Esophagus squamous epithelium (tissue), 4 donors: ENCODE measurements around the gene FAM156A.

Experiments
- CTCF ChIP-seq, 6 experiments: fragments of 450-650 bp in 4 of 6; fragments of 200-600 bp in 2 of 6; sonication (generic) in 2 of 6; IDR thresholded peaks; one replicate each; pipeline ENCODE4 v1.5.1; 2016 to 2019; ENCODE audit warnings: antibody characterized with exemption in 6 of 6, mild to moderate bottlenecking in 4 of 6, moderate library complexity in 4 of 6
- POLR2A ChIP-seq, 4 donors: fragments of 450-650 bp; IDR thresholded peaks; one replicate each; pipeline ENCODE4 v1.6.1; 2017; ENCODE audit warnings: antibody characterized with exemption in 4 of 4, mild to moderate bottlenecking in 4 of 4, moderate library complexity in 3 of 4

- TF ChIP-seq CTCF (IDR thresholded peaks at IDR 0.05), result no peak
- TF ChIP-seq POLR2A (IDR thresholded peaks at IDR 0.05), result no peak
Measured at GRCh38 chrX:52988985-52989917, 30.9 kb upstream of the FAM156A start.
